NCI-H748 treated with DMSO at 0.1 percent for 48 hours (cell line): ENCODE results near the gene ARHGEF17.

Experiments used
- DNase-seq: peaks from one replicate; lab custom pipeline; 2025; lab: John Stamatoyannopoulos, UW

Gene ARHGEF17

GRCh38 chr11:73293356-73293936 lies 14.6 kb upstream of the ARHGEF17 start:
- no peak for DNase-seq

GRCh38 chr11:73294604-73295003 lies 13.5 kb upstream of the ARHGEF17 start:
- no peak for DNase-seq

GRCh38 chr11:73295241-73295995 lies 12.7 kb upstream of the ARHGEF17 start:
- peak; percentile 54 for DNase-seq

- DNase-seq, result no peak
Observed at GRCh38 chr11:73295996-73296318, 12.1 kb upstream of the ARHGEF17 start.

- no peak for DNase-seq
Observed at GRCh38 chr11:73296501-73297230, 11.4 kb upstream of the ARHGEF17 start.

- DNase-seq, result no peak
Observed at GRCh38 chr11:73297231-73297590, 10.9 kb upstream of the ARHGEF17 start.

GRCh38 chr11:73297702-73298101 lies 10.4 kb upstream of the ARHGEF17 start:
- no peak for DNase-seq

GRCh38 chr11:73298233-73298632 lies 9.8 kb upstream of the ARHGEF17 start:
- no peak for DNase-seq

- no peak for DNase-seq
Observed at GRCh38 chr11:73299751-73300150, 8.3 kb upstream of the ARHGEF17 start.

GRCh38 chr11:73306069-73306841 lies 1.8 kb upstream of the ARHGEF17 start:
- DNase-seq, result no peak

- no peak for DNase-seq
Observed at GRCh38 chr11:73306977-73307322, 1.1 kb upstream of the ARHGEF17 start.

- DNase-seq, result peak; percentile 96
Observed at GRCh38 chr11:73307323-73308002, 613 bp upstream of the ARHGEF17 start.

- no peak for DNase-seq
Observed at GRCh38 chr11:73308961-73309919, 1.2 kb downstream of the ARHGEF17 start.

GRCh38 chr11:73310076-73310475 lies 2.0 kb downstream of the ARHGEF17 start:
- no peak for DNase-seq

GRCh38 chr11:73310661-73311393 lies 2.8 kb downstream of the ARHGEF17 start:
- DNase-seq, result no peak

- no peak for DNase-seq
Observed at GRCh38 chr11:73311394-73311869, 3.4 kb downstream of the ARHGEF17 start.

- no peak for DNase-seq
Observed at GRCh38 chr11:73312036-73312435, 4.0 kb downstream of the ARHGEF17 start.

- DNase-seq, result no peak
Observed at GRCh38 chr11:73312851-73313327, 4.8 kb downstream of the ARHGEF17 start.

GRCh38 chr11:73313652-73314051 lies 5.6 kb downstream of the ARHGEF17 start:
- DNase-seq, result no peak
